Ammon's horn (tissue), 1 donor: ENCODE data around the gene CAPZA1.

Experiments
- DNase-seq: peaks from one replicate; pipeline ENCODE4 v3.0.0-alpha.2; 2016; ENCODE audit warnings: low spot score

CAPZA1 gene

GRCh38 chr1:112677501-112677900 lies 57.9 kb downstream of the CAPZA1 start:
- no peak for DNase-seq

- DNase-seq = no peak
Measured at GRCh38 chr1:112678605-112679004, 59.0 kb downstream of the CAPZA1 start.

GRCh38 chr1:112685913-112686312 lies 66.3 kb downstream of the CAPZA1 start:
- no peak for DNase-seq

GRCh38 chr1:112686417-112686816 lies 66.8 kb downstream of the CAPZA1 start:
- no peak for DNase-seq

- DNase-seq = no peak
Measured at GRCh38 chr1:112686835-112687234, 67.2 kb downstream of the CAPZA1 start.

- no peak for DNase-seq
Measured at GRCh38 chr1:112687361-112687760, 67.7 kb downstream of the CAPZA1 start.

GRCh38 chr1:112687785-112688496 lies 68.3 kb downstream of the CAPZA1 start:
- no peak for DNase-seq

GRCh38 chr1:112688781-112689193 lies 69.2 kb downstream of the CAPZA1 start:
- DNase-seq = no peak

- no peak for DNase-seq
Measured at GRCh38 chr1:112689196-112689841, 69.7 kb downstream of the CAPZA1 start.

- no peak for DNase-seq
Measured at GRCh38 chr1:112689842-112690237, 70.2 kb downstream of the CAPZA1 start.

- no peak for DNase-seq
Measured at GRCh38 chr1:112692681-112693080, 73.0 kb downstream of the CAPZA1 start.

- DNase-seq = no peak
Measured at GRCh38 chr1:112693821-112694220, 74.2 kb downstream of the CAPZA1 start.

- DNase-seq = no peak
Measured at GRCh38 chr1:112694363-112694929, 74.8 kb downstream of the CAPZA1 start.

GRCh38 chr1:112695276-112695675 lies 75.6 kb downstream of the CAPZA1 start:
- no peak for DNase-seq

GRCh38 chr1:112696578-112697314 lies 77.1 kb downstream of the CAPZA1 start:
- no peak for DNase-seq

- no peak for DNase-seq
Measured at GRCh38 chr1:112697781-112698201, 78.2 kb downstream of the CAPZA1 start.

GRCh38 chr1:112698366-112699310 lies 79.0 kb downstream of the CAPZA1 start:
- DNase-seq = no peak

- no peak for DNase-seq
Measured at GRCh38 chr1:112699425-112700144, 80.0 kb downstream of the CAPZA1 start.

GRCh38 chr1:112700290-112701226 lies 80.9 kb downstream of the CAPZA1 start:
- DNase-seq = peak; percentile 96
